Measurements from ENCODE around the gene DCXR. TPM values are rescaled to one million over a fixed set of nuclear protein-coding genes. Genes with fewer than 3 reads are reported as not detected.
A peak's percentile ranks its signal among the peaks of the same experiment; 100 is the strongest.

DCXR gene
- total and polyA plus RNA-seq, 10 of the 15 experiments (the other 5 are each of a cell fraction or from before 2014, with no cell fraction given): 12.3 to 139 (median 88.9) TPM

- peaks cover 4% of the 10 kb centered on the region for H3K4me1 ChIP-seq (ENCODE audit: control insufficient read depth, insufficient read depth, low read length)
- ATAC-seq: no peak
- ChIA-PET POLR2A (interaction anchor here (0.6 kb wide), 1 partner anchor 134 kb away, joined by 3 read pairs; no protein-coding TSS in a partner anchor), RAD21 (ENCODE audit: unreplicated experiment) (no interaction called here), CTCF (interaction anchor here (1.1 kb wide), 1 partner anchor 22 kb away, joined by 3 read pairs; the partner anchor contains the start of gene DCXR), SMC1A (ENCODE audit: uncharacterized antibody, unreplicated experiment) (no interaction called here)
- H3K36me3 ChIP-seq (ENCODE audit: control insufficient read depth in 2 of 2, insufficient read depth in 2 of 2, low read length in 1 of 2): peaks cover 3 to 36% of the 10 kb centered on the region in 2 experiments
- BruUV-seq (replicated peaks): no TSS peak
- no peak overlapping the region for H3K9ac ChIP-seq (ENCODE audit: control insufficient read depth, insufficient read depth, low read length)
- in situ Hi-C loops (cut with MboI) (no loop called here), intact Hi-C loops (cut with micrococcal nuclease; ENCODE audit: unreplicated experiment) (no loop called here)
- FAIRE-seq: no peak
- no peak for TF ChIP-seq IRF5 (IDR thresholded peaks at IDR 0.05; ENCODE audit: borderline replicate concordance)
- no peak for TF ChIP-seq SIN3A (IDR thresholded peaks at IDR 0.05; ENCODE audit: low read depth, low read length)
- TF ChIP-seq POLR2A (IDR thresholded peaks at IDR 0.05; ENCODE audit: low read depth, low read length): peak; percentile 43; the same call in 1 of the 2 replicates
- no peak for TF ChIP-seq RB1 (IDR thresholded peaks at IDR 0.05; ENCODE audit: borderline replicate concordance)
- TF ChIP-seq, protein P1, sequence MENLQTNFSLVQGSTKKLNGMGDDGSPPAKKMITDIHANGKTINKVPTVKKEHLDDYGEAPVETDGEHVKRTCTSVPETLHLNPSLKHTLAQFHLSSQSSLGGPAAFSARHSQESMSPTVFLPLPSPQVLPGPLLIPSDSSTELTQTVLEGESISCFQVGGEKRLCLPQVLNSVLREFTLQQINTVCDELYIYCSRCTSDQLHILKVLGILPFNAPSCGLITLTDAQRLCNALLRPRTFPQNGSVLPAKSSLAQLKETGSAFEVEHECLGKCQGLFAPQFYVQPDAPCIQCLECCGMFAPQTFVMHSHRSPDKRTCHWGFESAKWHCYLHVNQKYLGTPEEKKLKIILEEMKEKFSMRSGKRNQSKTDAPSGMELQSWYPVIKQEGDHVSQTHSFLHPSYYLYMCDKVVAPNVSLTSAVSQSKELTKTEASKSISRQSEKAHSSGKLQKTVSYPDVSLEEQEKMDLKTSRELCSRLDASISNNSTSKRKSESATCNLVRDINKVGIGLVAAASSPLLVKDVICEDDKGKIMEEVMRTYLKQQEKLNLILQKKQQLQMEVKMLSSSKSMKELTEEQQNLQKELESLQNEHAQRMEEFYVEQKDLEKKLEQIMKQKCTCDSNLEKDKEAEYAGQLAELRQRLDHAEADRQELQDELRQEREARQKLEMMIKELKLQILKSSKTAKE (IDR thresholded peaks at IDR 0.05; ENCODE audit: low read depth, poor library complexity, severe bottlenecking): no peak
- no peak for TF ChIP-seq BCL11A (IDR thresholded peaks at IDR 0.05; ENCODE audit: low read depth, low read length)
- H2AFZ ChIP-seq (ENCODE audit: control insufficient read depth, low read depth, low read length): no peak overlapping the region
- 73% methylated on average over 19 of the region's 19 CpGs for WGBS (ENCODE audit: insufficient coverage, insufficient replicate concordance, low lambda C conversion rate, missing lambda C conversion rate)
- H4K20me1 ChIP-seq (ENCODE audit: control insufficient read depth, insufficient read depth): no peaks in the 10 kb centered on the region
- H3K27ac ChIP-seq (ENCODE audit: control insufficient read depth, insufficient read depth): no peak overlapping the region
- no peaks in the 10 kb centered on the region for H3K27me3 ChIP-seq (replicated peaks in 1 of 2; ENCODE audit: control insufficient read depth in 2 of 2, insufficient read depth in 2 of 2, low read length in 1 of 2)
- H3K9me3 ChIP-seq (replicated peaks; ENCODE audit: control insufficient read depth, insufficient read depth, low read length): no peaks in the 10 kb centered on the region
- no peak overlapping the region for H3K4me2 ChIP-seq (ENCODE audit: control insufficient read depth, insufficient read depth)
- H3K79me2 ChIP-seq (ENCODE audit: control insufficient read depth, insufficient read depth, low read length): peaks cover 3% of the 10 kb centered on the region
- H3K4me3 ChIP-seq: no peak overlapping the region
- DNase-seq (ENCODE audit: low read depth, low spot score): no peak
These were observed 21.9 kb upstream of the DCXR start for GRCh38 chr17:82059272-82060000.
